Spleen (tissue), 11 donors: ENCODE data around the gene METAP1D. TPM values are rescaled to one million over a fixed set of nuclear protein-coding genes. Genes with fewer than 3 reads are reported as not detected.

Source experiments
- DNase-seq: peaks from one replicate; pipeline ENCODE4 v3.0.0-alpha.2; 2020
- H3K27ac ChIP-seq, 8 donors: fragments of 200-600 bp; sonication (generic) in 7 of 8; 1 replicate in 4 of 8; 2 replicates in 4 of 8; pipeline versions ENCODE4 v1.5.0 to v1.8.0; 2016 to 2021; ENCODE audit warnings: inconsistent platforms in 4 of 8, mild to moderate bottlenecking in 4 of 8, moderate library complexity in 1 of 8
- H3K27me3 ChIP-seq, 7 donors: fragments of 200-600 bp; sonication (generic) in 6 of 7; replicated peaks in 1 of 7; 1 replicate in 4 of 7; 2 replicates in 3 of 7; pipeline versions ENCODE4 v1.5.0 to v1.8.0; 2016 to 2021; ENCODE audit warnings: inconsistent platforms in 3 of 7, mild to moderate bottlenecking in 1 of 7
- H3K36me3 ChIP-seq, 6 donors: fragments of 200-600 bp; sonication (generic) in 5 of 6; 1 replicate in 4 of 6; 2 replicates in 2 of 6; pipeline versions ENCODE4 v1.5.0 to v1.8.0; 2016 to 2021; ENCODE audit warnings: inconsistent platforms in 2 of 6
- H3K4me1 ChIP-seq, 6 donors: fragments of 200-600 bp; sonication (generic) in 5 of 6; 1 replicate in 3 of 6; 2 replicates in 3 of 6; pipeline versions ENCODE4 v1.5.0 to v1.8.0; 2016 to 2021; ENCODE audit warnings: inconsistent platforms in 3 of 6
- H3K4me3 ChIP-seq, 8 donors: fragments of 200-600 bp; sonication (generic) in 7 of 8; 1 replicate in 4 of 8; 2 replicates in 4 of 8; pipeline versions ENCODE4 v1.5.0 to v1.8.0; 2016 to 2021; ENCODE audit warnings: inconsistent platforms in 4 of 8, mild to moderate bottlenecking in 4 of 8, moderate library complexity in 2 of 8
- H3K9me3 ChIP-seq, 8 donors: fragments of 200-600 bp; sonication (generic) in 7 of 8; 1 replicate in 4 of 8; 2 replicates in 4 of 8; pipeline versions ENCODE4 v1.5.0 to v1.8.0; 2016 to 2021; ENCODE audit warnings: inconsistent platforms in 4 of 8
- POLR2A ChIP-seq, 3 donors: fragments of 450-650 bp; IDR thresholded peaks; one replicate each; pipeline ENCODE4 v1.5.1; 2017; ENCODE audit warnings: antibody characterized with exemption in 3 of 3, mild to moderate bottlenecking in 1 of 3
- POLR2AphosphoS5 ChIP-seq, 3 donors: sonication (generic); formaldehyde crosslinking; IDR thresholded peaks; one replicate each; pipeline ENCODE4 v1.5.1; 2017; ENCODE audit warnings: antibody characterized with exemption in 3 of 3
- WGBS, 5 donors: extraction: QIAGEN DNeasy Blood & Tissue Kit in 3 of 5; methylation state at CpG; one replicate each; pipeline versions ENCODE4 v1.1.5 to v1.1.7; 2013 to 2018; 5-methylcytosine and 5-hydroxymethylcytosine counted together
- intact Hi-C: fragments of 100-400 bp; cut with DNase I; formaldehyde crosslinking; loops from one replicate; pipeline ENCODE4 v1.15.0; 2023; ENCODE audit warnings: low total_unique reads
- polyA plus RNA-seq, 3 donors: library from polyadenylated mRNA; stranded (reverse); fragments of 200-250 nt; gene quantifications; one replicate each; pipeline ENCODE4 v1.2.1, GENCODE V29; 2013
- total RNA-seq, 7 donors: library from RNA; depleted of rRNA in 3 of 7; stranded (reverse); fragments of >200 nt in 3 of 7; fragmentation: NEBNext Ultra II Directional in 4 of 7; extraction: Animal tissue kit (Norgen Biotek cat#: 25700) in 4 of 7; gene quantifications; one replicate each; pipeline versions ENCODE4 v1.1.0 to v1.2.1, GENCODE V29; 2016 to 2021
- TF ChIP-seq, protein P1 (sequence below), 11 experiments: fragments of 200-600 bp in 7 of 11; fragments of 450-650 bp in 4 of 11; sonication (generic) in 4 of 11; IDR thresholded peaks in 8 of 11; conservative IDR thresholded peaks in 3 of 11; 1 replicate in 7 of 11; 2 replicates in 4 of 11; pipeline versions ENCODE4 v1.4.0 to v1.8.0; 2016 to 2021; ENCODE audit warnings: antibody characterized with exemption in 11 of 11, inconsistent platforms in 4 of 11, mild to moderate bottlenecking in 1 of 11
- donor health status: healthy with polysubstance abuse.
- donor health status: DM: no; HTN: no; CAD: no; lungs with moderate emphysema.
- donor health status: DM: no; HTN: no; CAD: no.
- donor health status: Bipolar disorder and iron deficiency.
- donor health status: healthy.
- donor health status: DM: no; HTN: no; CAD: no.
- donor health status: DM: yes; HTN: yes; CAD: no.

The METAP1D gene
- total and polyA plus RNA-seq, 10 donors: 4.9 to 11.9 (median 8.0) TPM

- H3K4me1 ChIP-seq: peaks cover 18 to 60% (median 40%) of the 10 kb centered on the region in 6 donors
- TF ChIP-seq, protein P1, sequence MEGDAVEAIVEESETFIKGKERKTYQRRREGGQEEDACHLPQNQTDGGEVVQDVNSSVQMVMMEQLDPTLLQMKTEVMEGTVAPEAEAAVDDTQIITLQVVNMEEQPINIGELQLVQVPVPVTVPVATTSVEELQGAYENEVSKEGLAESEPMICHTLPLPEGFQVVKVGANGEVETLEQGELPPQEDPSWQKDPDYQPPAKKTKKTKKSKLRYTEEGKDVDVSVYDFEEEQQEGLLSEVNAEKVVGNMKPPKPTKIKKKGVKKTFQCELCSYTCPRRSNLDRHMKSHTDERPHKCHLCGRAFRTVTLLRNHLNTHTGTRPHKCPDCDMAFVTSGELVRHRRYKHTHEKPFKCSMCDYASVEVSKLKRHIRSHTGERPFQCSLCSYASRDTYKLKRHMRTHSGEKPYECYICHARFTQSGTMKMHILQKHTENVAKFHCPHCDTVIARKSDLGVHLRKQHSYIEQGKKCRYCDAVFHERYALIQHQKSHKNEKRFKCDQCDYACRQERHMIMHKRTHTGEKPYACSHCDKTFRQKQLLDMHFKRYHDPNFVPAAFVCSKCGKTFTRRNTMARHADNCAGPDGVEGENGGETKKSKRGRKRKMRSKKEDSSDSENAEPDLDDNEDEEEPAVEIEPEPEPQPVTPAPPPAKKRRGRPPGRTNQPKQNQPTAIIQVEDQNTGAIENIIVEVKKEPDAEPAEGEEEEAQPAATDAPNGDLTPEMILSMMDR (IDR thresholded peaks at IDR 0.05 in 8 of 11, conservative IDR thresholded peaks at IDR 0.05 in 3 of 11): no peak
- no peak for TF ChIP-seq POLR2AphosphoS5 (IDR thresholded peaks at IDR 0.05)
- no peak for TF ChIP-seq POLR2A (IDR thresholded peaks at IDR 0.05)
- H3K27me3 ChIP-seq: peaks cover 36 to 85% (median 73%) of the 10 kb centered on the region in 7 donors
- H3K36me3 ChIP-seq: no peaks in the 10 kb centered on the region
- H3K27ac ChIP-seq: no peak overlapping the region
- no peak for DNase-seq
- WGBS, 5 donors: 8 to 19% (median 14%) methylated on average over 20 to 36 of the region's 36 CpGs
- H3K9me3 ChIP-seq: peaks cover 0 to 18% (median 0%) of the 10 kb centered on the region in 8 donors
- no peak overlapping the region for H3K4me3 ChIP-seq
- intact Hi-C loops: no loop called here
Observed at GRCh38 chr2:172081221-172082022, 81.7 kb downstream of the METAP1D start.

DNA sequence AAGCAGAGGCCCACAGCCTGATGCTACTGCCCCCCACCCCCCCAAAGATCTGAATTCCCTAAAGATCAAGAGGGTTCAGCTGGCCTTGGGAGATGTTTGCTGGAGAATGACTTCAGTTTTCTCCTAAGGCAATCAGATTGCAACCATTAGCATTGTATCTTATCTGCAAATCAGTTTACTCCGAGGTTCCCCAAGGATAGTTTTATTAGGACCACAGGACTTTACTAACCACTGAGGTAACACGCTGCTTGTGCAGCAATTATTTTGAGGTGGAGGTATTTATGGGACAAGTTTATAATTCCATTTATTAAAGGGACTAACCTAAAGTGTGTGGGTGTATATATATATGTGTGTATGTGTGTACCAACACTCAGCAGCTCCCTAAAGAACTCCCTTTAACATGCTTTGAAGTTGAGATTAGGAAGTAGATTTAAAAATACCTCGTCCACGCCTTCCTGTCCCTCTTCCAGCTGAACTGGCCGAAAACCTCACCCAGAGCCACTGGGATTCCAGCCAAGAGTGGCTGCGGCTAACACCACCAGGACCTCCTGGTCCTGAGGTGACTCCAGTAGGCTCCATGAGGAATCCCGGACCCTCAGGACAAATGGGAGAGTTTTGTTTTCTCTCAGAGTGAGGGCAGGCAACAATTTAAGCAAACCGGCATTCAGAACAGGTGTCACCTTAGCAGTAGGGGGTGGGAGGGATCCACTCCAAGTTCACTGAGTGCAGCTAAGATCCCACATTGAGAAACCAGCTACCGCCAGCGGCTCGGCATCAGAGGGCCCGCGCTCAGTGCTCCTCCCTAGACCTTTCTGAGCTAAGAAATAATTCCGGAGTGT is 82.6 kb downstream of the METAP1D start:
- intact Hi-C loops: no loop called here

GRCh38 chr2:172082944-172083627 is 83.3 kb downstream of the METAP1D start:
- peaks cover 18 to 77% (median 50%) of the 10 kb centered on the region in 6 donors for H3K4me1 ChIP-seq
- peaks cover 0 to 30% (median 0%) of the 10 kb centered on the region in 8 donors for H3K9me3 ChIP-seq

More for the DNA sequence above, 82.6 kb downstream of the METAP1D start:
- peak overlapping the region in 1 of 8 donors; percentile 32 for H3K4me3 ChIP-seq
- peaks cover 36 to 94% (median 82%) of the 10 kb centered on the region in 7 donors for H3K27me3 ChIP-seq
- H3K36me3 ChIP-seq: no peaks in the 10 kb centered on the region
- 7 to 12% (median 8%) methylated on average over 13 to 14 of the region's 14 CpGs for WGBS, 5 donors
- DNase-seq: no peak
- peaks cover 18 to 69% (median 49%) of the 10 kb centered on the region in 6 donors for H3K4me1 ChIP-seq
- H3K9me3 ChIP-seq: peaks cover 0 to 23% (median 0%) of the 10 kb centered on the region in 8 donors
- no peak overlapping the region for H3K27ac ChIP-seq
- TF ChIP-seq, protein P1 (IDR thresholded peaks at IDR 0.05 in 8 of 11, conservative IDR thresholded peaks at IDR 0.05 in 3 of 11): no peak
- no peak for TF ChIP-seq POLR2A (IDR thresholded peaks at IDR 0.05)
- no peak for TF ChIP-seq POLR2AphosphoS5 (IDR thresholded peaks at IDR 0.05)

More at GRCh38 chr2:172082944-172083627, 83.3 kb downstream of the METAP1D start:
- WGBS, 5 donors: 8 to 12% (median 10%) methylated on average over 36 to 42 of the region's 42 CpGs
- peak; percentile 78 for DNase-seq
- Histone ChIP-seq H3K4me3 (peak overlapping the region in 1 of 8 donors; percentile 32), H3K27me3 (peaks cover 42 to 100% (median 90%) of the 10 kb centered on the region in 7 donors), H3K36me3 (no peaks in the 10 kb centered on the region), H3K27ac (no peak overlapping the region)
- no peak for TF ChIP-seq POLR2A (IDR thresholded peaks at IDR 0.05)
- TF ChIP-seq POLR2AphosphoS5 (IDR thresholded peaks at IDR 0.05): peak in 1 of 3 donors; percentile 59
- TF ChIP-seq, protein P1 (IDR thresholded peaks at IDR 0.05 in 8 of 11, conservative IDR thresholded peaks at IDR 0.05 in 3 of 11): no peak
- intact Hi-C loops: no loop called here
